Calu3 (cell line): ENCODE data around the gene CBX3. TPM values are rescaled to one million over a fixed set of nuclear protein-coding genes. Genes with fewer than 3 reads are reported as not detected.

Experiments used
- BruUV-seq: library from RNA; stranded (reverse); fragments of 400-500 nt; replicated peaks from 2 replicates; lab custom pipeline; 2021; lab: Mats Ljungman, UMichigan
- CTCF ChIA-PET: fragments of 300-600 bp; sonication (Branson Sonifier 250); formaldehyde crosslinking; loops from one replicate; lab custom pipeline; 2022; ENCODE audit warnings: antibody characterized with exemption; lab: Charles Lee
- DNase-seq: peaks from one replicate; pipeline ENCODE4 v3.0.0; 2022
- H3K27ac Mint-ChIP-seq: one replicate; pipeline ENCODE4 v1.8.0; 2022; ENCODE audit warnings: mixed read lengths; ENCODE audit not compliant: unreplicated experiment
- H3K27me3 Mint-ChIP-seq: one replicate; pipeline ENCODE4 v1.8.0; 2022; ENCODE audit warnings: mixed read lengths; ENCODE audit not compliant: unreplicated experiment
- H3K36me3 Mint-ChIP-seq: one replicate; pipeline ENCODE4 v1.8.0; 2022; ENCODE audit warnings: mild to moderate bottlenecking, moderate library complexity, mixed read lengths; ENCODE audit not compliant: insufficient read depth, unreplicated experiment
- H3K4me1 Mint-ChIP-seq: one replicate; pipeline ENCODE4 v1.8.0; 2022; ENCODE audit warnings: mild to moderate bottlenecking, low read depth, mixed read lengths; ENCODE audit not compliant: unreplicated experiment
- H3K4me3 Mint-ChIP-seq: one replicate; pipeline ENCODE4 v1.8.0; 2022; ENCODE audit warnings: mild to moderate bottlenecking, low read depth, moderate library complexity, mixed read lengths; ENCODE audit not compliant: unreplicated experiment
- H3K9me3 Mint-ChIP-seq: one replicate; pipeline ENCODE4 v1.8.0; 2022; ENCODE audit warnings: low read depth, mixed read lengths; ENCODE audit not compliant: unreplicated experiment
- intact Hi-C: fragments of 100-400 bp; cut with micrococcal nuclease; formaldehyde crosslinking; loops from one replicate; pipeline ENCODE4 v1.10.0; 2022; ENCODE audit not compliant: unreplicated experiment
- total RNA-seq: library from RNA; stranded (reverse); gene quantifications from 2 replicates; pipeline ENCODE4 v1.2.3, GENCODE V29; 2022
- TF ChIP-seq, protein P1 (sequence below): fragments of 200-600 bp; IDR thresholded peaks from one replicate; pipeline ENCODE4 v1.8.0; 2022; ENCODE audit warnings: antibody characterized with exemption; ENCODE audit not compliant: unreplicated experiment

The CBX3 gene
- total RNA-seq, 1 experiment from 2014 or later, result 417 TPM

DNA sequence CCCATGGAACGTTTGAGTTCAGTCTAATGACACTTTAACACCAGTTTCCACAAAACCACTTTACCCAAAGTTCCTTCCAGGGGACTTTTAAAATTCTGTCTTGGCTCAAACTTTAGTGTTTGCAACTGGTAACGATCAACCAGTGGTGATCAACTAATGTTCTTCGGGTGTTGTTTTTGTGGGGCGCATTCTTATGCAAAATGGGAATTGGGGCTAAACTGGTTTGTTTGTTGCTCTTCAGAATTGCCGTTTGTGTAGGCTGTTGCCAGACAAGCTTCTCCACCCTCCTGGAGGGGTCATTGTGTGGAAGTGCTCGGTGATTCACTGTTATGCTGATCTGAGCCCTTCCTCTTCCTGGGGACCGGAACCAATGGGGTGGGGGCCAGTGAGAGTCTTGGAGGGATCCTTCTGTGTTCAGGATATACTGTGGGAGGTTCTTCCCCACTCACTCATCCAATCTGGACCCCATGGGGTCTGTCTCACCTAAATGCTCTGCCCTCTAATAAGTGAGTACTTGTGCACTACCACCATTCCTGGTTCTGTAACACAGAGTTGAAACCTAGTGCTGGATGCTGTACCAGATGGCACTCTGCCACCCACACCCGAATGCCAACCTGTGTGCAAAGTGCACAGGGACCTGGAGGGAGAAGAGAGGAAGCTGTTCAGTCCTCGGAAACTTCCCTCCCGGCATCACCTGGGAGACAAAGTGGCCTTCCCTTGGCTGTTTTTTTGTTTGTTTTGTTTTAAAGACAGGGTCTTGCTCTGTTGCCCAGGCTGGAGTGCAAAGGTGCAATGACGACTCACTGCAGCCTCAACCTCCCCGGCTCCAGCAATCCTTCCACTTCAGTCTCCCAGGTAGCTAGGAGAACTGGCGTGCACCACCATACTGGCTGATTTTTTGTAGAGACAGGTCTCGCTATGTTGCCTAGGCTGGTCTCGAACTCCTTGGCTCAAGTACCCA, 47.4 kb upstream of the CBX3 start:
- no peaks in the 10 kb centered on the region for H3K27me3 Mint-ChIP-seq
- TSS peak; percentile 84 for BruUV-seq
- CTCF ChIA-PET, result interaction anchor here (0.8 to 1.6 kb wide), 4 partner anchors 13 to 514 kb away, joined by 3 to 7 read pairs (median 3); no protein-coding TSS in a partner anchor

DNA sequence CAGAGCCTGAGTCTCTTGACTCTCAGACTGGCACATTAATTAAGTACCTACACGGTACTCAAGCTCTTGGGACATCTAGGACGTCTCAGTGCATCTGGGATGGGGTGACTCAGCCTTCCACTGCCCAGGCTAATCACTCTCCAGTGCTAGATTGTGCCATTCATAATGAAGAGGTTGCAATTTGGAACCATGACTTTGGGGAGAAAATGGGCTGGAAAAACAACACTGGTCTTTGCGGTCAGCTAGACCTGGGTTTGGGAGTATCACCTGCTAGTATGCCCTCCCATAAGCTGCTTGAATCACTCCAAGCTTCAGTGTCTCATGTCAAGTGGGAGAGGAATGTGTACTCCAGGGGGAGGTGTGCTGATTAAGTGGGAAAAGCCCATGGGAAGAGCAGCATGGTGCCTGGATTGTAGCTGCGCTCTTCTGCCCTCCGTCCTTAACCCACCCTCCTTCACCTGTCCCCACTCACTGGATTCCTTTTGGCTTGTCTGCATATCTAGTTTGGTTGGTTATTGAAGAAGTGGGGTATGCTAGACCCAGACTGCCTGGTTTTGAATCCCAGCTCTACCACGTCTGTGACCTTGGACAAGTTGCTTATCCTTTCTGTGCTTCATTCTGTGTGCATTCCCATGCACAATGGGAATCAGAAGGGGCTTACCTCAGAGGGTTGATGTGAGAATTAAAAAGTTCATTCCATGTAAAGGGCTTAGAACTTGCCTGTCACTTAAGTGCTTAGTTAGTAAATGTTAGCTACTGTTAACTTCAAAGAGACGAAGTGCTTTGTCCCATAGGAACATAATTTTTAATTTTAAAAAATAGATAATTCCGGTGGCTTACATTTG, 45.8 kb upstream of the CBX3 start:
- H3K27me3 Mint-ChIP-seq, result no peaks in the 10 kb centered on the region

More for the DNA sequence above, 47.4 kb upstream of the CBX3 start:
- intact Hi-C loops, result loop anchor here (10.0 kb wide), 1 partner anchor 199 kb away; no protein-coding TSS in a partner anchor
- H3K27ac Mint-ChIP-seq, result peak overlapping the region; percentile 84
- peak overlapping the region; percentile 98 for H3K4me3 Mint-ChIP-seq
- TF ChIP-seq, protein P1, sequence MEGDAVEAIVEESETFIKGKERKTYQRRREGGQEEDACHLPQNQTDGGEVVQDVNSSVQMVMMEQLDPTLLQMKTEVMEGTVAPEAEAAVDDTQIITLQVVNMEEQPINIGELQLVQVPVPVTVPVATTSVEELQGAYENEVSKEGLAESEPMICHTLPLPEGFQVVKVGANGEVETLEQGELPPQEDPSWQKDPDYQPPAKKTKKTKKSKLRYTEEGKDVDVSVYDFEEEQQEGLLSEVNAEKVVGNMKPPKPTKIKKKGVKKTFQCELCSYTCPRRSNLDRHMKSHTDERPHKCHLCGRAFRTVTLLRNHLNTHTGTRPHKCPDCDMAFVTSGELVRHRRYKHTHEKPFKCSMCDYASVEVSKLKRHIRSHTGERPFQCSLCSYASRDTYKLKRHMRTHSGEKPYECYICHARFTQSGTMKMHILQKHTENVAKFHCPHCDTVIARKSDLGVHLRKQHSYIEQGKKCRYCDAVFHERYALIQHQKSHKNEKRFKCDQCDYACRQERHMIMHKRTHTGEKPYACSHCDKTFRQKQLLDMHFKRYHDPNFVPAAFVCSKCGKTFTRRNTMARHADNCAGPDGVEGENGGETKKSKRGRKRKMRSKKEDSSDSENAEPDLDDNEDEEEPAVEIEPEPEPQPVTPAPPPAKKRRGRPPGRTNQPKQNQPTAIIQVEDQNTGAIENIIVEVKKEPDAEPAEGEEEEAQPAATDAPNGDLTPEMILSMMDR, result no peak
- H3K4me1 Mint-ChIP-seq, result peaks cover 65% of the 10 kb centered on the region
- H3K36me3 Mint-ChIP-seq, result peaks cover 54% of the 10 kb centered on the region
- DNase-seq, result peak; percentile 83
- H3K9me3 Mint-ChIP-seq, result no peaks in the 10 kb centered on the region

GRCh38 chr7:26156451-26157420, 44.8 kb upstream of the CBX3 start:
- H3K27ac Mint-ChIP-seq, result peak overlapping the region; percentile 84
- CTCF ChIA-PET, result interaction anchor here (0.6 to 3.3 kb wide), 7 partner anchors 10 to 263 kb away, joined by 3 to 18 read pairs (median 6); no protein-coding TSS in a partner anchor
- H3K27me3 Mint-ChIP-seq, result no peaks in the 10 kb centered on the region
- H3K36me3 Mint-ChIP-seq, result peaks cover 52% of the 10 kb centered on the region
- TF ChIP-seq, protein P1, result no peak
- no peaks in the 10 kb centered on the region for H3K9me3 Mint-ChIP-seq
- intact Hi-C loops, result loop anchor here (5.0 to 10.0 kb wide), 3 partner anchors 41 to 202 kb away; no protein-coding TSS in a partner anchor
- peak overlapping the region; percentile 98 for H3K4me3 Mint-ChIP-seq
- peaks cover 81% of the 10 kb centered on the region for H3K4me1 Mint-ChIP-seq
- peak; percentile 77 for DNase-seq
- BruUV-seq, result no TSS peak

More for the DNA sequence above, 45.8 kb upstream of the CBX3 start:
- TF ChIP-seq, protein P1, result no peak
- no peaks in the 10 kb centered on the region for H3K9me3 Mint-ChIP-seq
- DNase-seq, result peak; percentile 56
- intact Hi-C loops, result loop anchor here (5.0 to 10.0 kb wide), 3 partner anchors 42 to 201 kb away; no protein-coding TSS in a partner anchor
- H3K4me1 Mint-ChIP-seq, result peaks cover 82% of the 10 kb centered on the region
- no TSS peak for BruUV-seq
- peaks cover 54% of the 10 kb centered on the region for H3K36me3 Mint-ChIP-seq
- peak overlapping the region; percentile 98 for H3K4me3 Mint-ChIP-seq
- CTCF ChIA-PET, result interaction anchor here (1.0 to 3.3 kb wide), 7 partner anchors 11 to 262 kb away, joined by 3 to 18 read pairs (median 6); no protein-coding TSS in a partner anchor
- peak overlapping the region; percentile 84 for H3K27ac Mint-ChIP-seq
